Bone marrow (tissue), 2 donors: ENCODE data around the gene MAN2A2.

ENCODE experiments used
- DNase-seq, 2 donors: peaks; one replicate each; lab custom pipeline; 2025; lab: John Stamatoyannopoulos, UW

MAN2A2 gene

GRCh38 chr15:90966262-90966661 lies 63.2 kb downstream of the MAN2A2 start:
- DNase-seq = no peak

GRCh38 chr15:90967206-90967605 lies 64.1 kb downstream of the MAN2A2 start:
- DNase-seq = no peak

GRCh38 chr15:90968434-90968833 lies 65.3 kb downstream of the MAN2A2 start:
- no peak for DNase-seq

- no peak for DNase-seq
Measured at GRCh38 chr15:90970274-90970673, 67.2 kb downstream of the MAN2A2 start.

- DNase-seq = no peak
Measured at GRCh38 chr15:90972133-90972532, 69.0 kb downstream of the MAN2A2 start.
